ENCODE measurements around the gene CCDC185.

GRCh38 chr1:223444411-223444810, 51.2 kb downstream of the CCDC185 start:
- TF ChIP-seq CTCF (IDR thresholded peaks at IDR 0.05; ENCODE audit: low read depth, low read length) (no peak), POLR2A (IDR thresholded peaks at IDR 0.05; ENCODE audit: extremely low read depth, insufficient read length) (no peak), MYC (IDR thresholded peaks at IDR 0.05; ENCODE audit: low read depth, low read length) (no peak), MAX (IDR thresholded peaks at IDR 0.05; ENCODE audit: low read depth, low read length) (no peak)

All from NB4 (cell line).